ENCODE measurements around the gene WDFY1.

DNA sequence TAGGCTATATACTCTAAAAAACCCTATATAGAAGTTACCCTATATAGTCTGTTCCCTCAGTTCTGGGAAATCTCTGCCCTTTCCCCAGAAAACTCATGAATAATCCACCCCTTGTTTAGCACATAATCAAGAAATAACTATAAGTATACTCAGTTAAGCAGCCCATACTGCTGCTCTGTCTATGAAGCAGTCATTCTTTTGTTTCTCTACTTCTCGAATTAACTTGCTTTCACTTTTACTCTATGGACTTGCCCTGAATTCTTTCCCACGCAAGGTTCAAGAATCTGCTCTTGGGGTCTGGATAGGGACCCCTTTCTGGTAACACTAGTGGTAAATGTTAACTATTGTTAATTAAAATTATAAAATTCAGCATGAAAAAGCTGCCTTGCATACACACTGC, 90.4 kb downstream of the WDFY1 start:
- TF ChIP-seq JUND (IDR thresholded peaks at IDR 0.05; ENCODE audit: borderline replicate concordance, low read depth, low read length) (no peak), JUND (tag; IDR thresholded peaks at IDR 0.05; ENCODE audit: borderline replicate concordance, low read depth, low read length) (no peak), ZBTB8A (IDR thresholded peaks at IDR 0.05; ENCODE audit: partially characterized antibody) (no peak), KDM5B (IDR thresholded peaks at IDR 0.05; ENCODE audit: insufficient replicate concordance, low read depth, low read length) (no peak)

Measured in K562 (cell line).